SIG-M5 treated with dmso at 0.1 percent for 504 hours (cell line): ENCODE results near the gene ANP32D.
"Not testable (repeated sequence)": the region's sequence is repeated elsewhere in the genome, so short reads cannot be mapped to it uniquely, and the experiment has no call there.

Experiments used
- DNase-seq: peaks from one replicate; lab custom pipeline; 2025; ENCODE audit not compliant: unreplicated experiment; lab: John Stamatoyannopoulos, UW

The ANP32D gene

GRCh38 chr12:48500281-48500680 is 27.9 kb downstream of the ANP32D start:
- not testable (repeated sequence) for DNase-seq

GRCh38 chr12:48506836-48507235 is 34.5 kb downstream of the ANP32D start:
- DNase-seq, result not testable (repeated sequence)

- no peak for DNase-seq
Observed at GRCh38 chr12:48508987-48509386, 36.6 kb downstream of the ANP32D start.

- DNase-seq, result no peak
Observed at GRCh38 chr12:48510111-48510510, 37.8 kb downstream of the ANP32D start.

DNA sequence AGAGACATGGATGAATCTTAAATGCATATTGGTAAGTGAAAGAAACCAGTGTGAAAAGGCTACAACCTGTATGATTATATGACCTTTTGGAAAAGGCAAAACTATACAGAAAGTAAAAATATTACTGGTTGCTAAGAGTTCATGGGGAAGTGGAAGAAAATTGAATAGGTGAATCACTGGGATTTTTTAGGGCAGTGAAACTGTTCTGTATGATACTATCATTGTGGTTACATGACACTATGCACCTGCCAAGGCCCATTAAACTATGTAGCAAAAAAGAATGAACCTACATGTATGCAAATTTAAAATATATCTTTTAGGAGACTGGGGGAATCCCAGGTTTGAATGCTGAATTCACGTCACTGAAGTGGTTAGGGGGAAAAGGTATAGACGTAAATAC is 40.5 kb downstream of the ANP32D start:
- DNase-seq, result no peak

GRCh38 chr12:48514728-48515127 is 42.4 kb downstream of the ANP32D start:
- DNase-seq, result no peak

- not testable (repeated sequence) for DNase-seq
Observed at GRCh38 chr12:48520381-48520780, 48.0 kb downstream of the ANP32D start.
